Keratinocyte (primary cell): Measurements from ENCODE around the gene ASAP3. TPM values are rescaled to one million over a fixed set of nuclear protein-coding genes. Genes with fewer than 3 reads are reported as not detected.

ENCODE experiments used
- DNase-seq: peaks from one replicate; pipeline ENCODE4 v3.0.0-alpha.2; 2011; ENCODE audit warnings: low read depth, missing footprints, low spot score
- FAIRE-seq: peaks from 2 replicates; lab custom pipeline; 2011; peaks lifted over from hg19 to GRCh38; lab: Jason Lieb, UNC
- H2AFZ ChIP-seq: 2 replicates; pipeline ENCODE4 v1.6.0; 2012; ENCODE audit warnings: low read length, control low read depth, inconsistent platforms; ENCODE audit not compliant: control insufficient read depth
- H3K27ac ChIP-seq: 2 replicates; pipeline ENCODE4 v1.5.1; 2011; ENCODE audit warnings: low read length; ENCODE audit not compliant: control insufficient read depth, insufficient read depth
- H3K27me3 ChIP-seq: 3 replicates; pipeline ENCODE4 v1.6.0; 2011; ENCODE audit warnings: low read length; ENCODE audit not compliant: control insufficient read depth, insufficient read depth; ENCODE audit errors: extremely low read depth
- H3K36me3 ChIP-seq, 2 experiments: 2 replicates in 1 of 2; 3 replicates in 1 of 2; pipeline ENCODE4 v1.5.1; 2011; ENCODE audit warnings: low read length in 2 of 2, mild to moderate bottlenecking in 1 of 2; ENCODE audit not compliant: control insufficient read depth in 2 of 2, insufficient read depth in 2 of 2; ENCODE audit errors: extremely low read depth in 1 of 2
- H3K4me1 ChIP-seq: 3 replicates; pipeline ENCODE4 v1.5.1; 2011; ENCODE audit warnings: low read length; ENCODE audit not compliant: control insufficient read depth, insufficient read depth; ENCODE audit errors: extremely low read depth
- H3K4me2 ChIP-seq: 3 replicates; pipeline ENCODE4 v1.6.0; 2011; ENCODE audit warnings: low read depth, low read length; ENCODE audit not compliant: control insufficient read depth, insufficient read depth; ENCODE audit errors: extremely low read depth
- H3K4me3 ChIP-seq, 3 experiments: fragments of 200-600 bp in 1 of 3; sonication (generic) in 1 of 3; 2 replicates in 2 of 3; 3 replicates in 1 of 3; pipeline ENCODE4 v1.5.1; 2011 to 2016; ENCODE audit warnings: low read length in 3 of 3, mild to moderate bottlenecking in 3 of 3, control low read depth in 2 of 3, inconsistent platforms in 1 of 3, low read depth in 1 of 3, mixed read lengths in 1 of 3, mixed run types in 1 of 3, moderate library complexity in 1 of 3; ENCODE audit not compliant: control insufficient read depth in 2 of 3, insufficient read depth in 2 of 3; ENCODE audit errors: extremely low read depth in 1 of 3
- H3K79me2 ChIP-seq: 2 replicates; pipeline ENCODE4 v1.6.0; 2012; ENCODE audit warnings: low read length; ENCODE audit not compliant: control insufficient read depth, insufficient read depth
- H3K9ac ChIP-seq: 3 replicates; pipeline ENCODE4 v1.6.0; 2011; ENCODE audit warnings: low read length; ENCODE audit not compliant: control insufficient read depth, insufficient read depth; ENCODE audit errors: extremely low read depth
- H3K9me1 ChIP-seq: 3 replicates; pipeline ENCODE4 v1.6.0; 2011; ENCODE audit warnings: low read length; ENCODE audit not compliant: control insufficient read depth, insufficient read depth; ENCODE audit errors: extremely low read depth
- H3K9me3 ChIP-seq: 2 replicates; pipeline ENCODE4 v1.5.1; 2012; ENCODE audit warnings: low read depth, low read length; ENCODE audit not compliant: control insufficient read depth
- H4K20me1 ChIP-seq: 3 replicates; pipeline ENCODE4 v1.6.0; 2011; ENCODE audit warnings: low read length; ENCODE audit not compliant: control insufficient read depth, insufficient read depth; ENCODE audit errors: extremely low read depth
- CTCF ChIP-seq, 3 experiments: IDR thresholded peaks in 1 of 3; conservative IDR thresholded peaks in 1 of 3; optimal IDR thresholded peaks in 1 of 3; 2 replicates in 2 of 3; 3 replicates in 1 of 3; pipeline versions ENCODE3 to v1.5.1; 2011; ENCODE audit warnings: low read length in 3 of 3, mild to moderate bottlenecking in 3 of 3, moderate library complexity in 2 of 3, control low read depth in 1 of 3, inconsistent platforms in 1 of 3; ENCODE audit not compliant: insufficient read depth in 2 of 3; ENCODE audit errors: extremely low read depth in 1 of 3
- EZH2 ChIP-seq: IDR thresholded peaks from one replicate; pipeline ENCODE4 v1.6.1; 2012; ENCODE audit warnings: inconsistent platforms, mild to moderate bottlenecking, low read length, moderate library complexity
- dilution Hi-C: fragments of 300-500 bp; cut with MboI; formaldehyde crosslinking; loops from one replicate; pipeline ENCODE4 v1.7.0; 2020; ENCODE audit warnings: low sequenced_read_pairs; ENCODE audit not compliant: extremely low pct_ligation_motif_present
- polyA plus RNA-seq, 5 experiments: library from polyadenylated mRNA; depleted of rRNA in 3 of 5; stranded (reverse) in 3 of 5; stranded (forward) in 1 of 5; unstranded in 1 of 5; fragments of >200 nt; gene quantifications; 1 replicate in 1 of 5; 2 replicates in 3 of 5; 3 replicates in 1 of 5; pipeline versions ENCODE4 v1.2.1 to v1.2.3, GENCODE V29; 2011 to 2012; ENCODE audit warnings: missing spikeins in 2 of 5, low read depth in 1 of 5, low replicate concordance in 1 of 5

Gene ASAP3
- polyA plus RNA-seq, 1 donor (not counting 4 experiments of a cell fraction or from before 2014, with no cell fraction given) = 11.4 TPM

- no peak for TF ChIP-seq CTCF (optimal IDR thresholded peaks at IDR 0.05 in 1 of 3, IDR thresholded peaks at IDR 0.05 in 1 of 3, conservative IDR thresholded peaks at IDR 0.05 in 1 of 3; ENCODE audit: extremely low read depth in 1 of 3, insufficient read depth in 2 of 3, low read length in 3 of 3)
- no peak for TF ChIP-seq EZH2
- DNase-seq = no peak
These were observed 94.1 kb downstream of the ASAP3 start for GRCh38 chr1:23389837-23390321.

GRCh38 chr1:23387494-23387893, 96.5 kb downstream of the ASAP3 start:
- FAIRE-seq = no peak
- no peak for TF ChIP-seq CTCF (optimal IDR thresholded peaks at IDR 0.05 in 1 of 3, IDR thresholded peaks at IDR 0.05 in 1 of 3, conservative IDR thresholded peaks at IDR 0.05 in 1 of 3; ENCODE audit: extremely low read depth in 1 of 3, insufficient read depth in 2 of 3, low read length in 3 of 3)
- dilution Hi-C loops = no loop called here
- Histone ChIP-seq H2AFZ (no peak overlapping the region), H3K4me1 (peaks cover 22% of the 10 kb centered on the region), H3K27ac (no peak overlapping the region), H3K36me3 (no peaks in the 10 kb centered on the region), H3K9me3 (no peaks in the 10 kb centered on the region), H3K4me3 (no peak overlapping the region), H4K20me1 (no peaks in the 10 kb centered on the region), H3K9ac (no peak overlapping the region), H3K79me2 (no peaks in the 10 kb centered on the region), H3K27me3 (no peaks in the 10 kb centered on the region), H3K9me1 (peaks cover 3% of the 10 kb centered on the region), H3K4me2 (no peak overlapping the region)
- no peak for DNase-seq

More at GRCh38 chr1:23389837-23390321, 94.1 kb downstream of the ASAP3 start:
- Histone ChIP-seq H3K9me3 (no peaks in the 10 kb centered on the region), H3K36me3 (no peaks in the 10 kb centered on the region), H3K27me3 (no peaks in the 10 kb centered on the region), H3K4me3 (no peak overlapping the region), H3K4me1 (peaks cover 5% of the 10 kb centered on the region), H3K27ac (no peak overlapping the region), H3K79me2 (no peaks in the 10 kb centered on the region), H4K20me1 (no peaks in the 10 kb centered on the region), H3K9me1 (no peaks in the 10 kb centered on the region), H3K4me2 (no peak overlapping the region), H3K9ac (no peak overlapping the region), H2AFZ (no peak overlapping the region)
- dilution Hi-C loops = no loop called here
- no peak for FAIRE-seq
